ENCODE results near the gene MX2.

The MX2 gene

DNA sequence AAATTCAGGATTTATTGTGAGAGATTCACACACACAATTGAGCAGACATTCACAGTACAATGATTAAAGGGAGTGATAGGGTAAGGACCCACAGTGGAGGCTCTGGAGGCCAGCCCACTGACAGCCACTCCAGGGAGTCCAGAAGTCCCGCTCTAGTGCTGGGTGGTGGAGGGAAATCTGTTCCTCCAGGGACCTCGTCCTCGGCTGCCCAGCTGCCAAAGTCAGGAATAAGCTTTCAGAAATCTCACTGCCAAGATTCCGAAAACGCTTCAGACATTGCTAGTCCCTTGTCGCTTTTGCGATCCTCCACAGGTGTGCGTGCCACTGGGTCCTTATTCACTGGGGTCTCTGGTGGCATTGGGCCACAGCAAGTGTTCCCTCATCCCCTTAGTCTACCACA, 66.5 kb downstream of the MX2 start:
- no peak overlapping the region for H3K9ac ChIP-seq (ENCODE audit: low read length)
- no peak overlapping the region for H3K4me2 ChIP-seq (ENCODE audit: low read depth, low read length)
- no peaks in the 10 kb centered on the region for H3K79me2 ChIP-seq (ENCODE audit: low read length)
- peaks cover 7% of the 10 kb centered on the region; the same call in 1 of the 2 replicates for H3F3A ChIP-seq (ENCODE audit: insufficient read depth, low read length)
- no peak overlapping the region for H2AFZ ChIP-seq (ENCODE audit: low read length)
- no peaks in the 10 kb centered on the region for H3K9me3 ChIP-seq (replicated peaks; ENCODE audit: insufficient read depth, low read length)
- no peaks in the 10 kb centered on the region for H3K9me2 ChIP-seq (replicated peaks; ENCODE audit: insufficient read depth, low read length)
- no peaks in the 10 kb centered on the region for H3K36me3 ChIP-seq (replicated peaks; ENCODE audit: insufficient read depth, low read length)
- no peak for DNase-seq
- H3K4me1 ChIP-seq (ENCODE audit: low read length) = peaks cover 4% of the 10 kb centered on the region; the same call in 1 of the 2 replicates
- H3K27me3 ChIP-seq (replicated peaks; ENCODE audit: insufficient read depth, low read length) = no peaks in the 10 kb centered on the region
- no peaks in the 10 kb centered on the region for H4K20me1 ChIP-seq (ENCODE audit: insufficient read depth, low read length)
- H3K4me3 ChIP-seq (ENCODE audit: low read length) = no peak overlapping the region
- TF ChIP-seq, protein P1, sequence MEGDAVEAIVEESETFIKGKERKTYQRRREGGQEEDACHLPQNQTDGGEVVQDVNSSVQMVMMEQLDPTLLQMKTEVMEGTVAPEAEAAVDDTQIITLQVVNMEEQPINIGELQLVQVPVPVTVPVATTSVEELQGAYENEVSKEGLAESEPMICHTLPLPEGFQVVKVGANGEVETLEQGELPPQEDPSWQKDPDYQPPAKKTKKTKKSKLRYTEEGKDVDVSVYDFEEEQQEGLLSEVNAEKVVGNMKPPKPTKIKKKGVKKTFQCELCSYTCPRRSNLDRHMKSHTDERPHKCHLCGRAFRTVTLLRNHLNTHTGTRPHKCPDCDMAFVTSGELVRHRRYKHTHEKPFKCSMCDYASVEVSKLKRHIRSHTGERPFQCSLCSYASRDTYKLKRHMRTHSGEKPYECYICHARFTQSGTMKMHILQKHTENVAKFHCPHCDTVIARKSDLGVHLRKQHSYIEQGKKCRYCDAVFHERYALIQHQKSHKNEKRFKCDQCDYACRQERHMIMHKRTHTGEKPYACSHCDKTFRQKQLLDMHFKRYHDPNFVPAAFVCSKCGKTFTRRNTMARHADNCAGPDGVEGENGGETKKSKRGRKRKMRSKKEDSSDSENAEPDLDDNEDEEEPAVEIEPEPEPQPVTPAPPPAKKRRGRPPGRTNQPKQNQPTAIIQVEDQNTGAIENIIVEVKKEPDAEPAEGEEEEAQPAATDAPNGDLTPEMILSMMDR (IDR thresholded peaks at IDR 0.05; ENCODE audit: low read length) = no peak
- no peak for TF ChIP-seq EZH2 (optimal IDR thresholded peaks at IDR 0.05; ENCODE audit: low read depth, low read length)
- no peak for TF ChIP-seq EZH2phosphoT487 (IDR thresholded peaks at IDR 0.05; ENCODE audit: low read length)
- no peak overlapping the region for H3K27ac ChIP-seq (ENCODE audit: low read length)

DNA sequence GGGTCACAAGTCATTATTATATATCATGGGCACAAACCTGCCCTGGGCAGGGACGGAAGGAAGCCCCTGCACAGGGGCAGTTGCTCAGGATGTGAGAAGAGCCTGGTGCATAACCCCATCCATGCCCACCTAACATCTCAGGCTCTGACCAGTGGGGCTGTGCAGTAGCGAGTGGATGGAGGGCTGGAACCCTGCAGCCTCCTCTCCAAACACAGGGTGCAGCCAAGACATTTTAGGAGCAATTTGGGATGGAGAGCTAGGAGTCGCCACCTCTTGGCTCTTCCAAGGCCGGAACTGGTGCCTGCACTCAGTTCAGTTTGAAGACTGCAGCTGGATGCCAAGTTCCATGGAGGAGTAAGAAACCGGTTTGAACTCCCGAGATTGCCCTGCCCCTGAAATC, 67.0 kb downstream of the MX2 start:
- TF ChIP-seq EZH2phosphoT487 (IDR thresholded peaks at IDR 0.05; ENCODE audit: low read length) = no peak
- TF ChIP-seq EZH2 (optimal IDR thresholded peaks at IDR 0.05; ENCODE audit: low read depth, low read length) = no peak
- TF ChIP-seq, protein P1 (IDR thresholded peaks at IDR 0.05; ENCODE audit: low read length) = no peak
- H3F3A ChIP-seq (ENCODE audit: insufficient read depth, low read length) = peaks cover 7% of the 10 kb centered on the region; the same call in 1 of the 2 replicates
- H3K27me3 ChIP-seq (replicated peaks; ENCODE audit: insufficient read depth, low read length) = no peaks in the 10 kb centered on the region
- no peaks in the 10 kb centered on the region for H4K20me1 ChIP-seq (ENCODE audit: insufficient read depth, low read length)
- H3K9me2 ChIP-seq (replicated peaks; ENCODE audit: insufficient read depth, low read length) = no peaks in the 10 kb centered on the region
- no peak for DNase-seq
- H3K4me1 ChIP-seq (ENCODE audit: low read length) = peaks cover 4% of the 10 kb centered on the region; the same call in 1 of the 2 replicates
- no peaks in the 10 kb centered on the region for H3K36me3 ChIP-seq (replicated peaks; ENCODE audit: insufficient read depth, low read length)
- H3K9me3 ChIP-seq (replicated peaks; ENCODE audit: insufficient read depth, low read length) = no peaks in the 10 kb centered on the region
- no peak overlapping the region for H3K4me2 ChIP-seq (ENCODE audit: low read depth, low read length)
- no peak overlapping the region for H3K4me3 ChIP-seq (ENCODE audit: low read length)
- H3K27ac ChIP-seq (ENCODE audit: low read length) = no peak overlapping the region
- H2AFZ ChIP-seq (ENCODE audit: low read length) = no peak overlapping the region
- H3K79me2 ChIP-seq (ENCODE audit: low read length) = no peaks in the 10 kb centered on the region
- H3K9ac ChIP-seq (ENCODE audit: low read length) = no peak overlapping the region

GRCh38 chr21:41429305-41429704, 67.5 kb downstream of the MX2 start:
- TF ChIP-seq EZH2 (optimal IDR thresholded peaks at IDR 0.05; ENCODE audit: low read depth, low read length) (no peak), EZH2phosphoT487 (IDR thresholded peaks at IDR 0.05; ENCODE audit: low read length) (no peak)
- TF ChIP-seq, protein P1 (IDR thresholded peaks at IDR 0.05; ENCODE audit: low read length) = no peak
- Histone ChIP-seq H3K9me3 (replicated peaks; ENCODE audit: insufficient read depth, low read length) (no peaks in the 10 kb centered on the region), H3F3A (ENCODE audit: insufficient read depth, low read length) (peaks cover 7% of the 10 kb centered on the region; the same call in 1 of the 2 replicates), H3K9ac (ENCODE audit: low read length) (no peak overlapping the region), H3K4me2 (ENCODE audit: low read depth, low read length) (no peak overlapping the region), H3K79me2 (ENCODE audit: low read length) (no peaks in the 10 kb centered on the region), H3K27ac (ENCODE audit: low read length) (no peak overlapping the region), H3K9me2 (replicated peaks; ENCODE audit: insufficient read depth, low read length) (no peaks in the 10 kb centered on the region), H3K27me3 (replicated peaks; ENCODE audit: insufficient read depth, low read length) (no peaks in the 10 kb centered on the region), H2AFZ (ENCODE audit: low read length) (no peak overlapping the region), H3K36me3 (replicated peaks; ENCODE audit: insufficient read depth, low read length) (no peaks in the 10 kb centered on the region), H4K20me1 (ENCODE audit: insufficient read depth, low read length) (no peaks in the 10 kb centered on the region), H3K4me3 (ENCODE audit: low read length) (no peak overlapping the region), H3K4me1 (ENCODE audit: low read length) (peaks cover 4% of the 10 kb centered on the region; the same call in 1 of the 2 replicates)
- DNase-seq = no peak

All from MM.1S (cell line).